WERI-Rb-1 (cell line): ENCODE results near the gene ISLR2.

Experiments
- DNase-seq: peaks from one replicate; pipeline ENCODE4 v3.0.0-alpha.2; 2020
- H3K27ac ChIP-seq: fragments of 250-450 bp; sonication (Bioruptor Pico); 2 replicates; pipeline ENCODE4 v1.5.1; 2020; ENCODE audit warnings: mild to moderate bottlenecking, moderate library complexity
- H3K27me3 ChIP-seq: fragments of 250-450 bp; sonication (Bioruptor Pico); 2 replicates; pipeline ENCODE4 v1.5.1; 2021; ENCODE audit warnings: mild to moderate bottlenecking, low read depth, moderate library complexity; ENCODE audit not compliant: insufficient read depth, severe bottlenecking
- H3K36me3 ChIP-seq: fragments of 250-450 bp; sonication (Bioruptor Pico); 2 replicates; pipeline ENCODE4 v1.5.1; 2020; ENCODE audit warnings: mild to moderate bottlenecking, moderate library complexity
- H3K4me3 ChIP-seq: 2 replicates; pipeline ENCODE4 v1.5.1; 2011; ENCODE audit warnings: low read depth, mild to moderate bottlenecking, control low read depth, low read length
- H3K9me3 ChIP-seq: fragments of 250-450 bp; sonication (Bioruptor Pico); 2 replicates; pipeline ENCODE4 v1.5.1; 2021; ENCODE audit warnings: mild to moderate bottlenecking, moderate library complexity; ENCODE audit not compliant: severe bottlenecking
- CTCF ChIP-seq: IDR thresholded peaks from 2 replicates; pipeline ENCODE4 v1.5.1; 2011; ENCODE audit warnings: low read depth, mild to moderate bottlenecking, control low read depth, inconsistent platforms, low read length

ISLR2 gene

GRCh38 chr15:74146277-74146800 is 16.0 kb downstream of the ISLR2 start:
- H3K36me3 ChIP-seq: no peaks in the 10 kb centered on the region

GRCh38 chr15:74147051-74147450 is 16.7 kb downstream of the ISLR2 start:
- Histone ChIP-seq H3K36me3 (no peaks in the 10 kb centered on the region), H3K4me3 (no peak overlapping the region), H3K9me3 (peaks cover 8% of the 10 kb centered on the region), H3K27ac (no peak overlapping the region), H3K27me3 (no peaks in the 10 kb centered on the region)
- TF ChIP-seq CTCF: no peak
- DNase-seq: no peak

More at GRCh38 chr15:74146277-74146800, 16.0 kb downstream of the ISLR2 start:
- no peak for DNase-seq
- H3K27ac ChIP-seq: no peak overlapping the region
- peaks cover 8% of the 10 kb centered on the region for H3K9me3 ChIP-seq
- H3K4me3 ChIP-seq: no peak overlapping the region
- H3K27me3 ChIP-seq: no peaks in the 10 kb centered on the region
- no peak for TF ChIP-seq CTCF

GRCh38 chr15:74155766-74156417 is 25.5 kb downstream of the ISLR2 start:
- H3K4me3 ChIP-seq: no peak overlapping the region
- no peaks in the 10 kb centered on the region for H3K36me3 ChIP-seq
- H3K9me3 ChIP-seq: no peaks in the 10 kb centered on the region
- DNase-seq: no peak
- H3K27me3 ChIP-seq: no peaks in the 10 kb centered on the region
- H3K27ac ChIP-seq: no peak overlapping the region
- TF ChIP-seq CTCF: no peak

- H3K4me3 ChIP-seq: no peak overlapping the region
- DNase-seq: no peak
- H3K27ac ChIP-seq: no peak overlapping the region
- no peaks in the 10 kb centered on the region for H3K9me3 ChIP-seq
- H3K36me3 ChIP-seq: no peaks in the 10 kb centered on the region
- no peaks in the 10 kb centered on the region for H3K27me3 ChIP-seq
- no peak for TF ChIP-seq CTCF
Measured at GRCh38 chr15:74156678-74157411, 26.5 kb downstream of the ISLR2 start.

GRCh38 chr15:74157868-74158827 is 27.8 kb downstream of the ISLR2 start:
- Histone ChIP-seq H3K4me3 (no peak overlapping the region), H3K36me3 (no peaks in the 10 kb centered on the region), H3K9me3 (no peaks in the 10 kb centered on the region), H3K27me3 (no peaks in the 10 kb centered on the region), H3K27ac (no peak overlapping the region)
- no peak for TF ChIP-seq CTCF
- DNase-seq: no peak
